ENCODE measurements around the gene ZNF814.

DNA sequence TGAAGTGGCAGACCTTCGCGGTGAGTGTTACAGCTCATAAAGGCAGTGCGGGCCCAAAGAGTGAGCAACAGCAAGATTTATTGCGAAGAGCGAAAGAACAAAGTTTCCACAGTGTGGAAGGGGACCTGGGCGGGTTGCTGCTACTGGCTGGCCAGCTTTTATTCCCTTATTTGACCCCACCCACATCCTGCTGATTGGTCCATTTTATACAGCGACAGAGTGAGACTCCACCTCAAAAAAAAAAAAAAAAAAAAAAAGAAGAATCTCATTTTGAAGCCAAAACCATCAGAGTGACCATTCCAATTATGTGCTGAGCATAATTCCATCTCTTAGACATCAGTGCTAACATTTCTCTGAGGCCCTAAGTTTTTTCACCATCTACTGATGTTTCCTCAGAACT, 72.2 kb downstream of the ZNF814 start:
- no peak for TF ChIP-seq POLR2A (IDR thresholded peaks at IDR 0.05; ENCODE audit: low read depth, low read length)
- TF ChIP-seq POU2F2 (IDR thresholded peaks at IDR 0.05; ENCODE audit: low read depth, low read length), result no peak
- TF ChIP-seq POLR2AphosphoS5 (IDR thresholded peaks at IDR 0.05; ENCODE audit: low read depth, low read length), result no peak
- no peak for TF ChIP-seq TAF1 (IDR thresholded peaks at IDR 0.05; ENCODE audit: low read depth, low read length)
- no peak for TF ChIP-seq PAX5 (IDR thresholded peaks at IDR 0.05; ENCODE audit: insufficient read depth, low read length, severe bottlenecking)
